Neural progenitor cell (in vitro differentiated cells): Measurements from ENCODE around the gene OPN5. TPM values are rescaled to one million over a fixed set of nuclear protein-coding genes. Genes with fewer than 3 reads are reported as not detected.

Experiments used
- DNase-seq: peaks from one replicate; pipeline ENCODE4 v3.0.0-alpha.2; 2016; ENCODE audit warnings: low spot score
- H2AFZ ChIP-seq: fragments of 200-600 bp; sonication (generic); replicated peaks from 2 replicates; pipeline ENCODE4 v1.6.1; 2016; ENCODE audit warnings: antibody characterized with exemption
- H3F3A ChIP-seq: fragments of 200-600 bp; sonication (generic); 2 replicates; pipeline ENCODE4 v1.6.1; 2016; ENCODE audit warnings: antibody characterized with exemption, low read depth
- H3K27ac ChIP-seq: fragments of 200-600 bp; sonication (generic); 2 replicates; pipeline ENCODE4 v1.5.1; 2016; ENCODE audit warnings: mild to moderate bottlenecking
- H3K27me3 ChIP-seq: fragments of 200-600 bp; sonication (generic); 2 replicates; pipeline ENCODE4 v1.6.1; 2016; ENCODE audit warnings: mild to moderate bottlenecking, moderate library complexity
- H3K36me3 ChIP-seq: fragments of 200-600 bp; sonication (generic); 2 replicates; pipeline ENCODE4 v1.5.1; 2016
- H3K4me1 ChIP-seq: fragments of 200-600 bp; sonication (generic); 2 replicates; pipeline ENCODE4 v1.6.1; 2016; ENCODE audit warnings: mixed run types
- H3K4me2 ChIP-seq: fragments of 200-600 bp; sonication (generic); 2 replicates; pipeline ENCODE4 v1.6.1; 2016
- H3K4me3 ChIP-seq: fragments of 200-600 bp; sonication (generic); 2 replicates; pipeline ENCODE4 v1.5.1; 2016
- H3K79me2 ChIP-seq: fragments of 200-600 bp; sonication (generic); 2 replicates; pipeline ENCODE4 v1.6.1; 2016; ENCODE audit warnings: low read depth
- H3K9ac ChIP-seq: fragments of 200-600 bp; sonication (generic); 2 replicates; pipeline ENCODE4 v1.6.1; 2016
- H3K9me3 ChIP-seq: fragments of 200-600 bp; sonication (generic); 2 replicates; pipeline ENCODE4 v1.5.1; 2016; ENCODE audit warnings: low read depth
- H4K20me1 ChIP-seq: fragments of 200-600 bp; sonication (generic); 2 replicates; pipeline ENCODE4 v1.6.1; 2016; ENCODE audit warnings: low read depth
- H3K27ac Mint-ChIP-seq: 3 replicates; pipeline ENCODE4 v1.8.0; 2021; ENCODE audit warnings: mixed read lengths
- H3K27me3 Mint-ChIP-seq: 2 replicates; pipeline ENCODE4 v1.8.0; 2022; ENCODE audit warnings: low read depth, mild to moderate bottlenecking, inconsistent platforms, moderate library complexity, mixed read lengths; ENCODE audit not compliant: insufficient read depth
- H3K36me3 Mint-ChIP-seq: 3 replicates; pipeline ENCODE4 v1.8.0; 2021; ENCODE audit warnings: mixed read lengths
- H3K4me1 Mint-ChIP-seq: 3 replicates; pipeline ENCODE4 v1.8.0; 2021; ENCODE audit warnings: mixed read lengths
- H3K4me3 Mint-ChIP-seq: 3 replicates; pipeline ENCODE4 v1.8.0; 2021; ENCODE audit warnings: mild to moderate bottlenecking, moderate library complexity, mixed read lengths
- H3K9me3 Mint-ChIP-seq: 3 replicates; pipeline ENCODE4 v1.8.0; 2020; ENCODE audit warnings: mixed read lengths
- EZH2 ChIP-seq: fragments of 200-600 bp; sonication (generic); IDR thresholded peaks from 2 replicates; pipeline ENCODE4 v1.6.1; 2017; ENCODE audit warnings: antibody characterized with exemption, mild to moderate bottlenecking, moderate library complexity
- EZH2phosphoT487 ChIP-seq: fragments of 200-600 bp; sonication (generic); IDR thresholded peaks from 2 replicates; pipeline ENCODE4 v1.6.1; 2017; ENCODE audit warnings: antibody characterized with exemption
- total RNA-seq: library from RNA; depleted of rRNA; stranded (reverse); fragments of >200 nt; gene quantifications from 2 replicates; pipeline ENCODE4 v1.2.3, GENCODE V29; 2015; ENCODE audit warnings: low replicate concordance
- TF ChIP-seq, protein P1 (sequence below): fragments of 200-600 bp; sonication (generic); IDR thresholded peaks from 2 replicates; pipeline ENCODE4 v1.5.1; 2017; ENCODE audit warnings: antibody characterized with exemption, mild to moderate bottlenecking

OPN5 gene, protein sequence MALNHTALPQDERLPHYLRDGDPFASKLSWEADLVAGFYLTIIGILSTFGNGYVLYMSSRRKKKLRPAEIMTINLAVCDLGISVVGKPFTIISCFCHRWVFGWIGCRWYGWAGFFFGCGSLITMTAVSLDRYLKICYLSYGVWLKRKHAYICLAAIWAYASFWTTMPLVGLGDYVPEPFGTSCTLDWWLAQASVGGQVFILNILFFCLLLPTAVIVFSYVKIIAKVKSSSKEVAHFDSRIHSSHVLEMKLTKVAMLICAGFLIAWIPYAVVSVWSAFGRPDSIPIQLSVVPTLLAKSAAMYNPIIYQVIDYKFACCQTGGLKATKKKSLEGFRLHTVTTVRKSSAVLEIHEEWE
- total RNA-seq = not detected in 2 replicates

DNA sequence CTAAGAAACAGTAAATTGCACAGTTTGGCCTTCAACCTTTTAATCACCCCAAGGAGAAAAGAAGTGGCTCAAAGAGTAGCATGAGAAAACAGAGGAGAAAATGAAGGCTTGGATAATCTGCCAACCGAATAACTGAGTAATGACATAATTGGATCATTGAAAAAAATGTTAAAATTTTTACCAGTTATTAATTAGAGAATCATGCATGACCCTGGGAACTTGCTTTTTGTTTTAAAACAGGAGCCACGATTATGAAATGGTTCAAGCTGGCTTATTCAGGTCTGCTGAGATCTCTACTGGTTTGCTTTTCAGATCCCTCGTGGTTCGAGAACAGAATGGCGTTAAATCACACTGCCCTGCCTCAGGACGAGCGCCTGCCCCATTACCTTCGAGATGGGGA is at the start of gene OPN5:
TSS of gene OPN5 (plus strand) at position 301 of the 400 bp plus-strand sequence. CDS start at position 336, 35 bp downstream.
- Histone ChIP-seq H3K36me3 (no peaks in the 10 kb centered on the region), H3K4me3 (no peak within 1 kb of the TSS), H2AFZ (peak within 1 kb of the TSS; percentile 62), H4K20me1 (no peaks in the 10 kb centered on the region), H3K9ac (no peak within 1 kb of the TSS), H3K9me3 (no peaks in the 10 kb centered on the region), H3K4me1 (no peaks in the 10 kb centered on the region), H3K27ac (no peak within 1 kb of the TSS), H3F3A (no peaks in the 10 kb centered on the region), H3K27me3 (no peaks in the 10 kb centered on the region), H3K4me2 (no peak within 1 kb of the TSS), H3K79me2 (no peaks in the 10 kb centered on the region)
- no peak within 1 kb of the TSS for H3K27ac Mint-ChIP-seq
- H3K4me3 Mint-ChIP-seq = no peak within 1 kb of the TSS
- peaks cover 15% of the 10 kb centered on the region for H3K4me1 Mint-ChIP-seq
- H3K9me3 Mint-ChIP-seq = no peaks in the 10 kb centered on the region
- no peaks in the 10 kb centered on the region for H3K36me3 Mint-ChIP-seq
- peaks cover 2% of the 10 kb centered on the region for H3K27me3 Mint-ChIP-seq
- TF ChIP-seq EZH2 (no peak), EZH2phosphoT487 (no peak)
- TF ChIP-seq, protein P1, sequence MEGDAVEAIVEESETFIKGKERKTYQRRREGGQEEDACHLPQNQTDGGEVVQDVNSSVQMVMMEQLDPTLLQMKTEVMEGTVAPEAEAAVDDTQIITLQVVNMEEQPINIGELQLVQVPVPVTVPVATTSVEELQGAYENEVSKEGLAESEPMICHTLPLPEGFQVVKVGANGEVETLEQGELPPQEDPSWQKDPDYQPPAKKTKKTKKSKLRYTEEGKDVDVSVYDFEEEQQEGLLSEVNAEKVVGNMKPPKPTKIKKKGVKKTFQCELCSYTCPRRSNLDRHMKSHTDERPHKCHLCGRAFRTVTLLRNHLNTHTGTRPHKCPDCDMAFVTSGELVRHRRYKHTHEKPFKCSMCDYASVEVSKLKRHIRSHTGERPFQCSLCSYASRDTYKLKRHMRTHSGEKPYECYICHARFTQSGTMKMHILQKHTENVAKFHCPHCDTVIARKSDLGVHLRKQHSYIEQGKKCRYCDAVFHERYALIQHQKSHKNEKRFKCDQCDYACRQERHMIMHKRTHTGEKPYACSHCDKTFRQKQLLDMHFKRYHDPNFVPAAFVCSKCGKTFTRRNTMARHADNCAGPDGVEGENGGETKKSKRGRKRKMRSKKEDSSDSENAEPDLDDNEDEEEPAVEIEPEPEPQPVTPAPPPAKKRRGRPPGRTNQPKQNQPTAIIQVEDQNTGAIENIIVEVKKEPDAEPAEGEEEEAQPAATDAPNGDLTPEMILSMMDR = no peak
- DNase-seq = no peak

DNA sequence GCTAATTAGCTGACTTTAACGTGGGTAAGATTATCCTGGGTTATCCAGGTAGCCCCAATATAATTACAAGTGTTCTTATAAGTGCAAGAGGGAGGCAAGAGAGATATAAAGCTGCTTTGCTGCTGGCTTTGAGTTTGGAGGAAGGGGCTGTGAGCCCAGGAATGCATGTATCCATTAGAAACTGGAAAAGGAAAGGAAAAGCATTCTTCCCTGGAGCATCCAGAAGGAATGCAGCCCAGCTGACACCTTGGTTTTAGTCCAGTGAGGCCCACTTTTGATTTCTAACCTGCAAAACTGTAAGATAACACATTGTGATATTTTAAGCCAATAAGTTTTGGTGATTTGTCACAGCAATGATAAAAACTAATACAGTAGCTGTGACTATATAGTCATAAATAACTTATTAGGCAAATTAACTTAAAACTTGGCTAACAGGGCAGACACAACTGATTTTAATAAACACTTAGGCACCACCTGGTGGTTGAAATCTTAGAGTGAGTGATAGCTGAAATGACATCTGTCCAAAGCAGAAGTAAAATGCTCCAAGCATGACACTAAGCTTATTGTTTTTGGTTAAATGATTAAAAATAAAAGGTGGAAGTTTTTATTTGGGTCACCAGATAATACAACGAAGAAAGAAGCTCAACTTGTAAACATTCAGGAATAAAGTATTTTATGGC is 47.8 kb upstream of the OPN5 start:
- no peak overlapping the region for H3K4me2 ChIP-seq
- H3K79me2 ChIP-seq = no peaks in the 10 kb centered on the region
- Mint-ChIP-seq H3K4me1 (peaks cover 4% of the 10 kb centered on the region), H3K9me3 (no peaks in the 10 kb centered on the region), H3K4me3 (no peak overlapping the region), H3K27me3 (no peaks in the 10 kb centered on the region), H3K36me3 (no peaks in the 10 kb centered on the region), H3K27ac (no peak overlapping the region)
- H2AFZ ChIP-seq = no peak overlapping the region
- no peaks in the 10 kb centered on the region for H3K9me3 ChIP-seq
- TF ChIP-seq, protein P1 = peak; percentile 52
- TF ChIP-seq EZH2 = no peak
- TF ChIP-seq EZH2phosphoT487 = no peak
- no peaks in the 10 kb centered on the region for H4K20me1 ChIP-seq
- H3F3A ChIP-seq = no peaks in the 10 kb centered on the region
- no peak overlapping the region for H3K27ac ChIP-seq
- peaks cover 13% of the 10 kb centered on the region for H3K4me1 ChIP-seq
- no peaks in the 10 kb centered on the region for H3K36me3 ChIP-seq
- no peak overlapping the region for H3K4me3 ChIP-seq
- no peak overlapping the region for H3K9ac ChIP-seq
- H3K27me3 ChIP-seq = no peaks in the 10 kb centered on the region
- peak; percentile 28 for DNase-seq

DNA sequence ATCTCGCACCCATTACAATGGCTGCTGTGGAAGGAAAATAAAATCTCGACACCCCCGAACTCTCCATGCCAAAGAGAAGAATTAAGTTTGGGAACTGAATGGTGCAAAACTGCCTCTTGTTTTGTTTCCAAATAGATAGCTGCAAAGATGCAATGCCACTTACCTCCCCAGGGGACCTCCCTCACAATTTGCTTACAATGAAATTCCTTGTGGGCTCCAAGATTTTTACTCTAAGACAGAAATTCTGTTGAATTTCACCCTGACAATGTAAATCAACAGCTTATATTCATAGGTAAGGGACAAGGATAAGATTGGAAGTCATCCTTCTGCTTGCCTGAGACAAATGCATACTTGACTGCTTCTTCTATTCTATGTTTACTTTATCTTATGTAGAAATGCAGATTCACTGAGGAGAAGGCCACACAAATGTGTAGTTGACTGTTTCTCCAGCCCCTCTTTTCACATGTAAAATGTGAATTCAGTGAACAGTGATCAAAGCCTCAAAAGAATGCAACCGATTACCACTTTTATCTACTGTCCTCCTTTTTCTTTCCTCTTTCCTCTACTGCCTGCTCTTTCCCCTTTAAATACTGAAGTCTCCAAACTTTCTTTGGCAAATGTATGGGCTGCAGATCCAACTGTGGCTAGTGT is 46.9 kb upstream of the OPN5 start:
- Mint-ChIP-seq H3K4me1 (peaks cover 4% of the 10 kb centered on the region), H3K4me3 (no peak overlapping the region), H3K27me3 (no peaks in the 10 kb centered on the region), H3K27ac (no peak overlapping the region), H3K36me3 (no peaks in the 10 kb centered on the region), H3K9me3 (no peaks in the 10 kb centered on the region)
- Histone ChIP-seq H3K9me3 (no peaks in the 10 kb centered on the region), H3K36me3 (no peaks in the 10 kb centered on the region), H3K4me2 (no peak overlapping the region), H2AFZ (peak overlapping the region; percentile 29), H3K79me2 (no peaks in the 10 kb centered on the region), H3K27me3 (no peaks in the 10 kb centered on the region), H3K4me3 (no peak overlapping the region), H3K9ac (no peak overlapping the region), H3K4me1 (peaks cover 13% of the 10 kb centered on the region), H4K20me1 (no peaks in the 10 kb centered on the region), H3K27ac (no peak overlapping the region), H3F3A (no peaks in the 10 kb centered on the region)
- peak; percentile 14 for DNase-seq
- TF ChIP-seq EZH2phosphoT487 = no peak
- no peak for TF ChIP-seq EZH2
- TF ChIP-seq, protein P1 = no peak
